K562 (cell line): ENCODE measurements around the gene MYLK4.

Experiments
- ADNP ChIP-seq: fragments of 200-800 bp; sonication (Bioruptor generic); IDR thresholded peaks from 2 replicates; pipeline ENCODE4 v1.6.1; 2016; ENCODE audit warnings: missing genetic modification characterization, missing compliant biosample characterization
- CTCF ChIP-seq, 3 experiments: IDR thresholded peaks in 2 of 3; conservative IDR thresholded peaks in 1 of 3; 2 replicates each; pipeline ENCODE4 v1.5.1; 2011 to 2012; ENCODE audit warnings: low read length in 3 of 3, mild to moderate bottlenecking in 3 of 3, control low read depth in 2 of 3, improper control_type of control experiment in 1 of 3, inconsistent platforms in 1 of 3, low read depth in 1 of 3, mixed read lengths in 1 of 3, moderate library complexity in 1 of 3; ENCODE audit not compliant: insufficient read depth in 2 of 3
- HINFP ChIP-seq: fragments of 450-650 bp; conservative IDR thresholded peaks from 2 replicates; pipeline ENCODE4 v1.6.1; 2016; ENCODE audit warnings: missing genetic modification characterization, low read depth, mild to moderate bottlenecking, control low read depth, missing compliant biosample characterization
- NFXL1 ChIP-seq: fragments of 450-650 bp; formaldehyde crosslinking; IDR thresholded peaks from 2 replicates; pipeline ENCODE4 v1.4.0; 2021; ENCODE audit warnings: mild to moderate bottlenecking
- NR2C2 ChIP-seq, 2 experiments: fragments of 200-800 bp in 1 of 2; sonication (Bioruptor generic) in 1 of 2; sonication (generic) in 1 of 2; formaldehyde crosslinking in 1 of 2; IDR thresholded peaks; 2 replicates each; pipeline versions ENCODE4 v1.6.1 to v1.8.0; 2016 to 2022; ENCODE audit warnings: mild to moderate bottlenecking in 1 of 2, missing compliant biosample characterization in 1 of 2, missing genetic modification characterization in 1 of 2, missing genetic modification reagents in 1 of 2
- REST ChIP-seq, 2 experiments: fragments of 450-650 bp; formaldehyde crosslinking in 1 of 2; IDR thresholded peaks; 2 replicates each; pipeline versions ENCODE4 v1.4.0 to v1.6.1; 2014 to 2020; ENCODE audit warnings: mild to moderate bottlenecking in 2 of 2, borderline replicate concordance in 1 of 2, low read depth in 1 of 2
- SAFB2 ChIP-seq: fragments of 200-400 bp; formaldehyde crosslinking; IDR thresholded peaks from 2 replicates; pipeline ENCODE4 v1.6.1; 2018; ENCODE audit warnings: borderline replicate concordance, low read length, low read depth, moderate library complexity; ENCODE audit not compliant: severe bottlenecking
- SOX6 ChIP-seq: fragments of 450-650 bp; IDR thresholded peaks from 2 replicates; pipeline ENCODE4 v1.6.1; 2014; ENCODE audit warnings: mild to moderate bottlenecking
- SPI1 ChIP-seq: IDR thresholded peaks from 2 replicates; pipeline ENCODE4 v1.6.1; 2011; ENCODE audit warnings: low read depth, low read length, control low read depth, borderline replicate concordance

- TF ChIP-seq SPI1, result no peak
- no peak for TF ChIP-seq ADNP
- TF ChIP-seq HINFP, result no peak
- no peak for TF ChIP-seq SOX6
- no peak for TF ChIP-seq CTCF (IDR thresholded peaks at IDR 0.05 in 2 of 3, conservative IDR thresholded peaks at IDR 0.05 in 1 of 3; ENCODE audit: insufficient read depth in 2 of 3, low read depth in 1 of 3, low read length in 3 of 3)
- no peak for TF ChIP-seq REST (IDR thresholded peaks at IDR 0.05; ENCODE audit: borderline replicate concordance)
- no peak for TF ChIP-seq REST (CRISPR knock-in tag; IDR thresholded peaks at IDR 0.05; ENCODE audit: low read depth)
- TF ChIP-seq SAFB2, result no peak
- no peak for TF ChIP-seq NFXL1
- no peak for TF ChIP-seq NR2C2 (CRISPR knock-in tag; IDR thresholded peaks at IDR 0.05)
- TF ChIP-seq NR2C2 (tag; IDR thresholded peaks at IDR 0.05), result no peak
Observed at GRCh38 chr6:2687456-2687855, 63.3 kb downstream of the MYLK4 start.
